ENCODE data around the gene VAC14. TPM values are rescaled to one million over a fixed set of nuclear protein-coding genes. Genes with fewer than 3 reads are reported as not detected.

VAC14 gene
- total and polyA plus RNA-seq, 3 experiments from 2014 or later: 43.4 to 50.3 (median 45.9) TPM

GRCh38 chr16:70738083-70738977 lies 62.6 kb downstream of the VAC14 start:
- H3K27ac Mint-ChIP-seq: peak overlapping the region; percentile 83 to 99 (median 97)
- peak overlapping the region; percentile 28 to 88 (median 75) for H3K4me3 Mint-ChIP-seq
- POLR2A ChIA-PET: no interaction called here
- peak overlapping the region; percentile 65 for H3K27ac ChIP-seq (ENCODE audit: low read depth, low read length)
- H3K4me1 ChIP-seq (ENCODE audit: insufficient read depth, low read length): peaks cover 27% of the 10 kb centered on the region
- H3K27me3 ChIP-seq (ENCODE audit: insufficient read depth, low read length, poor library complexity, severe bottlenecking): no peaks in the 10 kb centered on the region
- H3K9me3 Mint-ChIP-seq: no peaks in the 10 kb centered on the region
- H3K36me3 ChIP-seq (ENCODE audit: insufficient read depth, low read length): no peaks in the 10 kb centered on the region
- H3K4me3 ChIP-seq (ENCODE audit: low read length): no peak overlapping the region
- DNase-seq: peak in 1 of 5 donors; percentile 10
- CTCF ChIA-PET: interaction anchor here (1.0 to 3.0 kb wide), 6 partner anchors 10 to 57 kb away, joined by 3 to 13 read pairs (median 4); no protein-coding TSS in a partner anchor
- no peaks in the 10 kb centered on the region for H3K9me3 ChIP-seq (ENCODE audit: low read length)
- H3K4me1 Mint-ChIP-seq: peaks cover 32 to 51% (median 32%) of the 10 kb centered on the region in 3 donors
- H3K36me3 Mint-ChIP-seq: peaks cover 6 to 39% (median 12%) of the 10 kb centered on the region in 3 donors
- no peaks in the 10 kb centered on the region for H3K27me3 Mint-ChIP-seq

DNA sequence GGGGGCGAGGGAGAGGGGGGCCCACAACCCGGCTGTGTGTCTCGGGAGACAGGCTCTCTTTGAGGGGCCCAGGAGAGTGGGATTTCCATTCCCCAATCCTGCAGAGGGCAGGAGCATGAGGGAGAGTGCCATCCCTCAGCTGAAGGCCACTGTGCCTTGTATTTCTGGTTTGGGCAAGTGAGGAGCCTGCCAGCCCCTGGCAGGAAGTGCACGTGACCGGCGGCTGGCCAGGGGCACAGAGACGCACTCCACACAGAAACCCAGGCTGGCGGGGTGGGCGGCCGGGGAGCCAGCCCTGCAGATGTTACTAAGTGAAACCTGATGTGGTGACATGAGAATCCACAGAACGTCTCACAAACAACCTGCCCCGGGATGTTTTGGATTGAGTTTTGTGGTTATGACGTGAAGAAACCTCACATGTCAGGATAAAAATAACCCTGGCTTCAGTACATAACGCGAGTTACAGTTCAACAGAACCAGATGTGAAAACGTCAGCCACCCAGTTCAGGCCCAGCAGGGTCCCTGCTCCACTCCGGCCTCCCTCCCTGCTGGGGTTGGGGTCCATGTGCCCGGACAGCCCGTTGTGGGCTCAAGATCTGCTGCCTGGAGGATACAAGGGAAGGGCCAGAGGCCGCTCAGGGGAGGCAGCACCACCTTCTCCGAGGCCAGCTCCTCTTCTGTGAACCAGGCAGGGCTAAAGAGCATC lies 63.4 kb downstream of the VAC14 start:
- Histone ChIP-seq H3K36me3 (ENCODE audit: insufficient read depth, low read length) (no peaks in the 10 kb centered on the region), H3K27ac (ENCODE audit: low read depth, low read length) (peak overlapping the region; percentile 65), H3K4me3 (ENCODE audit: low read length) (no peak overlapping the region), H3K9me3 (ENCODE audit: low read length) (no peaks in the 10 kb centered on the region), H3K27me3 (ENCODE audit: insufficient read depth, low read length, poor library complexity, severe bottlenecking) (no peaks in the 10 kb centered on the region), H3K4me1 (ENCODE audit: insufficient read depth, low read length) (peaks cover 27% of the 10 kb centered on the region)
- POLR2A ChIA-PET: interaction anchor here (0.6 to 1.1 kb wide), 5 partner anchors 10 to 358 kb away, joined by 3 to 4 read pairs (median 3); no protein-coding TSS in a partner anchor
- DNase-seq: peak; percentile 46 to 92 (median 82)
- CTCF ChIA-PET: interaction anchor here (1.0 to 3.0 kb wide), 4 partner anchors 11 to 51 kb away, joined by 3 to 13 read pairs (median 4); no protein-coding TSS in a partner anchor
- H3K36me3 Mint-ChIP-seq: peaks cover 0 to 33% (median 10%) of the 10 kb centered on the region in 3 donors
- H3K9me3 Mint-ChIP-seq: no peaks in the 10 kb centered on the region
- peak overlapping the region; percentile 28 to 88 (median 75) for H3K4me3 Mint-ChIP-seq
- peak overlapping the region; percentile 83 to 99 (median 97) for H3K27ac Mint-ChIP-seq
- H3K4me1 Mint-ChIP-seq: peaks cover 32 to 51% (median 32%) of the 10 kb centered on the region in 3 donors
- H3K27me3 Mint-ChIP-seq: no peaks in the 10 kb centered on the region

DNA sequence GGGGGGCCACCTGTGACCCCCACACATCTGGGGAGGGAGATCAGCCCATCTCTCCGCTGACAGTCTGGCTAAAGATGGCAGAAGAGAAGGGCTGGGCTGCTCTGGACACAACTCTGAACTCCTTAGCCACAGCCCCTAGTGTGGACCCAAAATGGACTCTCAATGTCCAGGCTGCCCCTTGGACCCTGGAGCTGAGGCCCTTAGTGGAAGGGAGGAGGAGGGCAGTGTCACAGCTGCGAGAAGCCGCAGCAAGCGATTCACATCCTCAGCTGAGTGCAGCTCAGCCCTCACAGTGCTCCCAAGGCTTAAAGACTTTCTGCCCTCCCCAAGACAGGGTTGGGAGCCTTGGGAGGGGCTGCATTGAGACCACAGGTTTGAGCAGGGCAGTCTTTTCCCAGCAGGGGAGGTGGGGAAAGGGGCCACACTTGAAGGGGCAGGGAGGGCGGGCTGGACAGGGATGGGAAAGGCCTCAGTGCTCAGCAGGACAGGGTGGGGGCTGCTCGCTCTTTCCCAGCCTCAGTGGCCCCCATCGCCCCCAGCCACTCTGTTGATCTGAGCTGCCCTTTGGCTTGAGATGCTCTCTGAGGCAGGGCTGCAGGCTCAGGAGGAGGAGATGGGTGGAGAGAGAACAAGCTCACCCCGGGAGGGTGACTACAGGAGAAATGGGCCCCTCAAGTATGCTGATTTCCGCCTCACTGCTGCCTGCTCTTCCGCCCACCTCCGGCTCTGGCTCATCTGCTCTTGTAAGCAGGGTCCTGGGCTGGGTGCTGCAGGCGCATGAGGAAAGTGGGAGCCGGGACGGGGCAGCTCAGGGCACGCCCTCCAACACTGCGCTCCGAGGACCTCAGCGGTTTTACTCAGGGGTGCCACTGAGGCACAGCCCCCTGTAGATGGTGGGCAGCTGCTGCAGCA lies 64.2 kb downstream of the VAC14 start:
- ChIA-PET POLR2A (interaction anchor here (0.8 to 1.1 kb wide), 4 partner anchors 12 to 357 kb away, joined by 3 to 4 read pairs (median 4); no protein-coding TSS in a partner anchor), CTCF (interaction anchor here (3.0 kb wide), 1 partner anchor 35 kb away, joined by 13 read pairs; no protein-coding TSS in a partner anchor)
- H3K27ac ChIP-seq (ENCODE audit: low read depth, low read length): peak overlapping the region; percentile 35
- H3K27me3 Mint-ChIP-seq: no peaks in the 10 kb centered on the region
- H3K4me3 Mint-ChIP-seq: peak overlapping the region in 6 of 7 donors; percentile 65 to 88 (median 78)
- H3K9me3 Mint-ChIP-seq: no peaks in the 10 kb centered on the region
- peaks cover 27% of the 10 kb centered on the region for H3K4me1 ChIP-seq (ENCODE audit: insufficient read depth, low read length)
- peak overlapping the region; percentile 50 to 99 (median 97) for H3K27ac Mint-ChIP-seq
- no peaks in the 10 kb centered on the region for H3K36me3 ChIP-seq (ENCODE audit: insufficient read depth, low read length)
- peak in 3 of 5 donors; percentile 16 to 55 (median 22) for DNase-seq
- peaks cover 32 to 51% (median 32%) of the 10 kb centered on the region in 3 donors for H3K4me1 Mint-ChIP-seq
- no peak overlapping the region for H3K4me3 ChIP-seq (ENCODE audit: low read length)
- H3K9me3 ChIP-seq (ENCODE audit: low read length): no peaks in the 10 kb centered on the region
- peaks cover 0 to 34% (median 10%) of the 10 kb centered on the region in 3 donors for H3K36me3 Mint-ChIP-seq
- no peaks in the 10 kb centered on the region for H3K27me3 ChIP-seq (ENCODE audit: insufficient read depth, low read length, poor library complexity, severe bottlenecking)

- Mint-ChIP-seq H3K36me3 (peaks cover 0 to 34% (median 16%) of the 10 kb centered on the region in 3 donors), H3K27me3 (no peaks in the 10 kb centered on the region), H3K4me3 (no peak overlapping the region), H3K27ac (peak overlapping the region in 6 of 8 donors; percentile 15 to 99 (median 71)), H3K9me3 (no peaks in the 10 kb centered on the region), H3K4me1 (peaks cover 27 to 41% (median 32%) of the 10 kb centered on the region in 3 donors)
- CTCF ChIA-PET: interaction anchor here (1.5 kb wide), 1 partner anchor 36 kb away, joined by 5 read pairs; no protein-coding TSS in a partner anchor
- Histone ChIP-seq H3K4me1 (ENCODE audit: insufficient read depth, low read length) (peaks cover 27% of the 10 kb centered on the region), H3K27ac (ENCODE audit: low read depth, low read length) (no peak overlapping the region), H3K36me3 (ENCODE audit: insufficient read depth, low read length) (peaks cover 8% of the 10 kb centered on the region), H3K27me3 (ENCODE audit: insufficient read depth, low read length, poor library complexity, severe bottlenecking) (no peaks in the 10 kb centered on the region), H3K4me3 (ENCODE audit: low read length) (no peak overlapping the region), H3K9me3 (ENCODE audit: low read length) (no peaks in the 10 kb centered on the region)
- peak in 1 of 5 donors; percentile 18 for DNase-seq
- POLR2A ChIA-PET: no interaction called here
Measured at GRCh38 chr16:70735141-70735979, 65.6 kb downstream of the VAC14 start.

GRCh38 chr16:70734522-70735095 lies 66.3 kb downstream of the VAC14 start:
- no peaks in the 10 kb centered on the region for H3K9me3 ChIP-seq (ENCODE audit: low read length)
- Mint-ChIP-seq H3K27me3 (no peaks in the 10 kb centered on the region), H3K27ac (peak overlapping the region in 4 of 8 donors; percentile 15 to 83 (median 68)), H3K4me3 (peak overlapping the region in 1 of 7 donors; percentile 54), H3K4me1 (peaks cover 27 to 40% (median 32%) of the 10 kb centered on the region in 3 donors), H3K9me3 (no peaks in the 10 kb centered on the region), H3K36me3 (peaks cover 0 to 40% (median 23%) of the 10 kb centered on the region in 3 donors)
- H3K4me3 ChIP-seq (ENCODE audit: low read length): no peak overlapping the region
- ChIA-PET POLR2A (no interaction called here), CTCF (interaction anchor here (1.5 kb wide), 1 partner anchor 37 kb away, joined by 5 read pairs; no protein-coding TSS in a partner anchor)
- peaks cover 8% of the 10 kb centered on the region for H3K36me3 ChIP-seq (ENCODE audit: insufficient read depth, low read length)
- peaks cover 27% of the 10 kb centered on the region for H3K4me1 ChIP-seq (ENCODE audit: insufficient read depth, low read length)
- no peak for DNase-seq
- H3K27ac ChIP-seq (ENCODE audit: low read depth, low read length): no peak overlapping the region
- no peaks in the 10 kb centered on the region for H3K27me3 ChIP-seq (ENCODE audit: insufficient read depth, low read length, poor library complexity, severe bottlenecking)

DNA sequence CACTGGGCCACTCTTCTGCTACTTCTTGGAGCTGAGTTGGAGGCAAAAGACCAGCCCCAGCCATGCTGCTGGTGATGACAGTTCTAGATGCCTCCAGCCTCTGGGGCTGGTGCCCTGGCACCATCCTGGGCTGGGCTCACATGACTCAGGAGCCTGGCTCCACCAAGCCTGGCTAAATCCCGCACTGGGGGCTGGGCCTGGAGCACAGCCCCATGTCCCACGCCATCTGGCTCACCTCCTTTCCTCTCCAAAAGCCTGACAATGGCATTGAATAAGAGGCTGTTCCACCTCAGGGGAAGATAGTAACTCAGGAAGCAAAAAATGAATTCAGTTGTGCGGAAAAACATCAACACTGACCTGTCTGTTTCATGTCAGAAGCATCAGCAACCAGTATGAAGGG lies 70.0 kb downstream of the VAC14 start:
- no peak for DNase-seq
- Histone ChIP-seq H3K4me1 (ENCODE audit: insufficient read depth, low read length) (peaks cover 4% of the 10 kb centered on the region), H3K36me3 (ENCODE audit: insufficient read depth, low read length) (peaks cover 8% of the 10 kb centered on the region), H3K27ac (ENCODE audit: low read depth, low read length) (no peak overlapping the region), H3K4me3 (ENCODE audit: low read length) (no peak overlapping the region), H3K27me3 (ENCODE audit: insufficient read depth, low read length, poor library complexity, severe bottlenecking) (no peaks in the 10 kb centered on the region), H3K9me3 (ENCODE audit: low read length) (no peaks in the 10 kb centered on the region)
- peaks cover 0 to 63% (median 26%) of the 10 kb centered on the region in 3 donors for H3K36me3 Mint-ChIP-seq
- ChIA-PET POLR2A (no interaction called here), CTCF (interaction anchor here (1.2 kb wide), 1 partner anchor 28 kb away, joined by 3 read pairs; no protein-coding TSS in a partner anchor)
- peak overlapping the region in 2 of 8 donors; percentile 10 to 13 for H3K27ac Mint-ChIP-seq
- H3K4me3 Mint-ChIP-seq: no peak overlapping the region
- H3K27me3 Mint-ChIP-seq: no peaks in the 10 kb centered on the region
- H3K4me1 Mint-ChIP-seq: peaks cover under 1 to 3% (median 2%) of the 10 kb centered on the region in 3 donors
- no peaks in the 10 kb centered on the region for H3K9me3 Mint-ChIP-seq
